GM21825 (cell line): Measurements from ENCODE around the gene ZNF91.
A peak's percentile ranks its signal among the peaks of the same experiment; 100 is the strongest.
"Not testable (repeated sequence)": the region's sequence is repeated elsewhere in the genome, so short reads cannot be mapped to it uniquely, and the experiment has no call there.

Experiments used
- ATAC-seq: cut with Tn5 transposase; IDR thresholded peaks from one replicate; pipeline ENCODE4 v1.9.1; 2021; ENCODE audit warnings: mild to moderate bottlenecking, moderate library complexity; ENCODE audit not compliant: unreplicated experiment

ZNF91 gene

GRCh38 chr19:23395041-23395721, at the start of gene ZNF91:
Gene ZNF91, minus strand, starts transcription at chr19:23395471. Its CDS starts 117 bp downstream, at chr19:23395354.
- peak; percentile 97 for ATAC-seq

GRCh38 chr19:23440791-23441190, 45.5 kb upstream of the ZNF91 start:
- ATAC-seq, result no peak

- no peak for ATAC-seq
Observed at GRCh38 chr19:23440207-23440606, 44.9 kb upstream of the ZNF91 start.

- no peak for ATAC-seq
Observed at GRCh38 chr19:23439623-23440022, 44.4 kb upstream of the ZNF91 start.

- no peak for ATAC-seq
Observed at GRCh38 chr19:23437901-23438300, 42.6 kb upstream of the ZNF91 start.

- ATAC-seq, result no peak
Observed at GRCh38 chr19:23436944-23437343, 41.7 kb upstream of the ZNF91 start.

GRCh38 chr19:23436318-23436717, 41.0 kb upstream of the ZNF91 start:
- ATAC-seq, result no peak

- ATAC-seq, result no peak
Observed at GRCh38 chr19:23420824-23421223, 25.6 kb upstream of the ZNF91 start.

- not testable (repeated sequence) for ATAC-seq
Observed at GRCh38 chr19:23419261-23419660, 24.0 kb upstream of the ZNF91 start.

GRCh38 chr19:23415561-23416191, 20.4 kb upstream of the ZNF91 start:
- ATAC-seq, result no peak

GRCh38 chr19:23415034-23415433, 19.8 kb upstream of the ZNF91 start:
- ATAC-seq, result no peak

- ATAC-seq, result no peak
Observed at GRCh38 chr19:23410155-23410554, 14.9 kb upstream of the ZNF91 start.

- no peak for ATAC-seq
Observed at GRCh38 chr19:23409392-23410048, 14.2 kb upstream of the ZNF91 start.

GRCh38 chr19:23407616-23408133, 12.4 kb upstream of the ZNF91 start:
- no peak for ATAC-seq

GRCh38 chr19:23406721-23407120, 11.4 kb upstream of the ZNF91 start:
- ATAC-seq, result no peak

- ATAC-seq, result no peak
Observed at GRCh38 chr19:23406091-23406490, 10.8 kb upstream of the ZNF91 start.

- ATAC-seq, result no peak
Observed at GRCh38 chr19:23404676-23405075, 9.4 kb upstream of the ZNF91 start.

- no peak for ATAC-seq
Observed at GRCh38 chr19:23403581-23404324, 8.5 kb upstream of the ZNF91 start.

GRCh38 chr19:23403052-23403451, 7.8 kb upstream of the ZNF91 start:
- no peak for ATAC-seq

GRCh38 chr19:23402388-23402787, 7.1 kb upstream of the ZNF91 start:
- no peak for ATAC-seq

GRCh38 chr19:23401086-23401610, 5.9 kb upstream of the ZNF91 start:
- no peak for ATAC-seq
